Activated B cell treated with CpG ODN at 0.5 μM for 24 hours (primary cell): ENCODE data around the gene TMPRSS13. TPM values are rescaled to one million over a fixed set of nuclear protein-coding genes. Genes with fewer than 3 reads are reported as not detected.

Experiments
- ATAC-seq: fragments of 200-7000 bp; cut with Tn5 transposase; one replicate; pipeline ENCODE4 v1.10.0; 2021; ENCODE audit warnings: low read depth, mild to moderate bottlenecking, moderate library complexity
- CTCF ChIA-PET: fragments of 350-600 bp; sonication (Branson Sonifier 250); formaldehyde crosslinking; loops from one replicate; lab custom pipeline; 2021; ENCODE audit warnings: antibody characterized with exemption; lab: Charles Lee
- POLR2A ChIA-PET: fragments of 350-600 bp; sonication (Branson Sonifier 250); formaldehyde crosslinking; loops from one replicate; lab custom pipeline; 2021; ENCODE audit warnings: antibody characterized with exemption; lab: Charles Lee
- DNase-seq: peaks from one replicate; pipeline ENCODE4 v3.0.0; 2022
- H3K27ac Mint-ChIP-seq: one replicate; pipeline ENCODE4 v1.8.0; 2020; ENCODE audit warnings: mixed read lengths
- H3K27me3 Mint-ChIP-seq: one replicate; pipeline ENCODE4 v1.8.0; 2021; ENCODE audit warnings: mixed read lengths
- H3K36me3 Mint-ChIP-seq: one replicate; pipeline ENCODE4 v1.8.0; 2021; ENCODE audit warnings: low read depth, mixed read lengths
- H3K4me1 Mint-ChIP-seq: one replicate; pipeline ENCODE4 v1.8.0; 2021; ENCODE audit warnings: mixed read lengths
- H3K4me3 Mint-ChIP-seq: one replicate; pipeline ENCODE4 v1.8.0; 2020; ENCODE audit warnings: mild to moderate bottlenecking, mixed read lengths
- H3K9me3 Mint-ChIP-seq: one replicate; pipeline ENCODE4 v1.8.0; 2020; ENCODE audit warnings: mixed read lengths
- intact Hi-C: fragments of 100-400 bp; cut with micrococcal nuclease; formaldehyde crosslinking; loops from one replicate; pipeline ENCODE4 v1.15.1; 2024
- total RNA-seq: library from RNA; stranded (reverse); gene quantifications from 2 replicates; pipeline ENCODE4 v1.2.3, GENCODE V29; 2022
- TF ChIP-seq, protein P1 (sequence below): fragments of 200-600 bp; IDR thresholded peaks from one replicate; pipeline ENCODE4 v1.8.0; 2022; ENCODE audit warnings: antibody characterized with exemption, mild to moderate bottlenecking

The TMPRSS13 gene
- total RNA-seq, 1 donor from 2014 or later: 3.7 TPM

DNA sequence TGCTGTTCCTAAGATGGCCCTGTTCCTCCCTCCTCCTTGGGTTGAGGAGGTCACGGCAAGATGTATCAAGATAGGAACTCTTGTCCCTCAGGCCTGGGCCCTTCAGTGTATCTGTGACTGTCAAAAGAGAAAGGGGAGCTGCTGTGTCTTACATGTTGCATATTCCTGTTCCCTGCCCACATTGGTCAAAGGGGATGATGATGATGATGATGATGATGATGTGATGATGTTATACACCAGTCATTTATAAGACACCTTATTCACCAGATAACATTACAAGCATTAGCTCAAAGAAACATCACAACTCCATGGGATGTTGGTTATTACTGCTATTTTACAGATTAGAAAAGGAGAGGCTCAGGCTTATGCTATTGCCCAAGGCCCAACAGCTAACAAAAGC, 66.4 kb downstream of the TMPRSS13 start:
- CTCF ChIA-PET: no interaction called here
- TF ChIP-seq, protein P1, sequence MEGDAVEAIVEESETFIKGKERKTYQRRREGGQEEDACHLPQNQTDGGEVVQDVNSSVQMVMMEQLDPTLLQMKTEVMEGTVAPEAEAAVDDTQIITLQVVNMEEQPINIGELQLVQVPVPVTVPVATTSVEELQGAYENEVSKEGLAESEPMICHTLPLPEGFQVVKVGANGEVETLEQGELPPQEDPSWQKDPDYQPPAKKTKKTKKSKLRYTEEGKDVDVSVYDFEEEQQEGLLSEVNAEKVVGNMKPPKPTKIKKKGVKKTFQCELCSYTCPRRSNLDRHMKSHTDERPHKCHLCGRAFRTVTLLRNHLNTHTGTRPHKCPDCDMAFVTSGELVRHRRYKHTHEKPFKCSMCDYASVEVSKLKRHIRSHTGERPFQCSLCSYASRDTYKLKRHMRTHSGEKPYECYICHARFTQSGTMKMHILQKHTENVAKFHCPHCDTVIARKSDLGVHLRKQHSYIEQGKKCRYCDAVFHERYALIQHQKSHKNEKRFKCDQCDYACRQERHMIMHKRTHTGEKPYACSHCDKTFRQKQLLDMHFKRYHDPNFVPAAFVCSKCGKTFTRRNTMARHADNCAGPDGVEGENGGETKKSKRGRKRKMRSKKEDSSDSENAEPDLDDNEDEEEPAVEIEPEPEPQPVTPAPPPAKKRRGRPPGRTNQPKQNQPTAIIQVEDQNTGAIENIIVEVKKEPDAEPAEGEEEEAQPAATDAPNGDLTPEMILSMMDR: no peak
- H3K27ac Mint-ChIP-seq: no peak overlapping the region

DNA sequence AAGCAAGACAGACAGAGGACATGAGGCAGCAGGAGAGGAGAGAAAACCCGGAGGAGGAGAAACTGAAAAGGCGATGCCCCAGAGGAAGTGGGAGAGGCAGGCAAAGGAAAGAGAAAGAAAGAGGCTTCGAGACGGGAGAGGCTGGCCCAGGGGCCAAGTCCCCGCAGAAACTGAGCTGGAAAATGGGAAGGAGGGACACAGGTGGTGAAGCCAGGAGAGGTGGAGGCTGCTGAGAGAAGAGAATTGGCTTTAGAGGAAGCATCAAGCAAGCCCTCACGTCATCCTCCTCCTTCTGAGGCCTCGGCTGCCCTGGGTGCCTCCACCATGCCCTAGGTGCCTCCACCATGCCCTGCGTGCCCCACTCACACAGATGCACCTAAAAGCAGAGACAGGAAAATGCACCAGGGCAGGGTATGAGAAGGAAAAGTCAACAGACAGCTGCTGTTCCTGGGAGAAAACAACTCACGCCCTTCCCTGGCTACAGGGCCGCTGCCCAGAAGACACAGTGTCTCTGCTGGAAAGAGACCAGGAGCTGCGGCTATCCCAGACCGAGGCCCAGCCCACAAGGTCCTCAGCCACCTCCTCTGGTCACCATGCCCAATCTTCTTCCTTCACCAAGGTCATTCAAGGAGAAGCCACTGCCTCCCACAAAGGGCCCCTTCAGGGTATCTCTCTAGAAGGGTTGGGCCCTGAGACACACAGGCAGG, 67.0 kb downstream of the TMPRSS13 start:
- POLR2A ChIA-PET: no interaction called here
- no peaks in the 10 kb centered on the region for H3K36me3 Mint-ChIP-seq
- intact Hi-C loops: no loop called here
- CTCF ChIA-PET: no interaction called here
- H3K4me1 Mint-ChIP-seq: no peaks in the 10 kb centered on the region
- TF ChIP-seq, protein P1: no peak
- peaks cover 18% of the 10 kb centered on the region for H3K27me3 Mint-ChIP-seq
- H3K27ac Mint-ChIP-seq: no peak overlapping the region
- DNase-seq (no peak), ATAC-seq (no peak)
- no peak overlapping the region for H3K4me3 Mint-ChIP-seq
- no peaks in the 10 kb centered on the region for H3K9me3 Mint-ChIP-seq

More for the DNA sequence above, 66.4 kb downstream of the TMPRSS13 start:
- POLR2A ChIA-PET: interaction anchor here (0.5 kb wide), 1 partner anchor 459 kb away, joined by 9 read pairs; no protein-coding TSS in a partner anchor
- intact Hi-C loops: no loop called here
- ATAC-seq: no peak
- Mint-ChIP-seq H3K27me3 (peaks cover 22% of the 10 kb centered on the region), H3K4me1 (no peaks in the 10 kb centered on the region), H3K36me3 (no peaks in the 10 kb centered on the region), H3K9me3 (no peaks in the 10 kb centered on the region), H3K4me3 (no peak overlapping the region)
- no peak for DNase-seq

DNA sequence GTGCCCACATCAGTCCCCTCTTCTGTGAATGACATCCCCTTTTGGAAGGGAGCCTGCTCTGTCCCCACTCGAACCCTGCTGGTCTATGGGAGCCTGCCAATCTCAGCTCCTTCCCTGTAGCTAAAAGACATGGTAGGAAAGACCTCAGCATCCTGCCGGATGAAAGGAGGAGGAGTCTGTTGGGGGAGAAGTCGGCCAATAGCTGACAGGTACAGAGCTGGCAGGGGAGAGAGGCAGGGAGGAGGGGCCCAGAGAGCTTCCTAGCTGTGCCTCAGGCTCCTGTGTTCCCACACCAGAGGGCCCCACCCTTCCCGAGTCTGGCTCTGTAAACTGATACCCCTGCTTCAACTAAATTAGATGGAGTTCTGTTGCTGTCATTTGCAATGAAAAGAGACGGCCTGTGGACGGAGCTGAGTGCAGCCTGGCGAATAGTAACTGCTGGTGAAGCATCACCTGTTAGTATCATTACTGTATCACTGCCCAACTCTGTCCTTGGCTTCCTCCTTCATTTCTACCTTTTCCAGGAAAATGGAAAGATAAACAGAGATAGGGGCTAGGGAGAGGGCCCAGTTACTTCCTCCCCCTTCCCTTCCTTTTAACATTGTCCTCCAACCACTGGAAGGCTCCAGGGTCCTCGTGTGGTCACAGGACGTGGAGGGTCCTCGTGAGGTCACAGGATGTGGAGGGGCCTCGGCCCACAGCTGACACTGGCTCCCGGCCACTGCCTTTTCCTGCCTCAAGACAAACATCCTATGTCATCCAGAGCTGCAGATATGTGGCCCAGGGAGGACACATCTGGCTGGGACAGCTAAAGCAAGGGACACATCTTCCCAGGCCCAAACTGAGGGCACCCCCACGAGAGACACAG, 67.8 kb downstream of the TMPRSS13 start:
- POLR2A ChIA-PET: no interaction called here
- Mint-ChIP-seq H3K4me1 (no peaks in the 10 kb centered on the region), H3K36me3 (no peaks in the 10 kb centered on the region), H3K4me3 (no peak overlapping the region), H3K27me3 (peaks cover 23% of the 10 kb centered on the region), H3K9me3 (no peaks in the 10 kb centered on the region), H3K27ac (no peak overlapping the region)
- intact Hi-C loops: no loop called here
- TF ChIP-seq, protein P1: no peak
- ATAC-seq (no peak), DNase-seq (no peak)
- CTCF ChIA-PET: no interaction called here

DNA sequence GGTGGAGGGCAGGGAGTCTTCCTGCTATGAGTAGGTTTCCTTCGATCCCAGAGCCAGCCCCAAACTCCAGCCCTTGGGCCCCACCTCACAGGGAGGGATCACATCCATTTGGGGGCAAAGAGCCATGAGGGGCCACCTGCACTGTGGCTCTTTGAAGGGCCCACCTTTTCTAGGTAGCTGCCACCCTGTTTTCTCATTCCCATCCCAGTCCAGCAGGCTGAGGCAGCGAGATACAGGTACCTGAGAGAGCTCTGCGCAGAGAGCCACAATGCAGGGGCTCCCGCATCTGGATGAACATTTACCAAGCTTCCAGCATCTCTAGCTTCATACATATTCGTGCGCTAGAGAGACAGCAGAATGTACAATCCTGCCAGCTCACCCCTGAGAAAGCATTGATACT, 69.1 kb downstream of the TMPRSS13 start:
- no peaks in the 10 kb centered on the region for H3K4me1 Mint-ChIP-seq
- intact Hi-C loops: no loop called here
- ChIA-PET POLR2A (no interaction called here), CTCF (interaction anchor here (0.9 kb wide), 1 partner anchor 16 kb away, joined by 3 read pairs; no protein-coding TSS in a partner anchor)
- DNase-seq (no peak), ATAC-seq (no peak)
- peaks cover 25% of the 10 kb centered on the region for H3K27me3 Mint-ChIP-seq
- TF ChIP-seq, protein P1: no peak
- no peak overlapping the region for H3K27ac Mint-ChIP-seq
- H3K4me3 Mint-ChIP-seq: no peak overlapping the region
- no peaks in the 10 kb centered on the region for H3K36me3 Mint-ChIP-seq
- no peaks in the 10 kb centered on the region for H3K9me3 Mint-ChIP-seq
